ENCODE data around the gene CD300LB. TPM values are rescaled to one million over a fixed set of nuclear protein-coding genes. Genes with fewer than 3 reads are reported as not detected.

CD300LB gene
- total and polyA plus RNA-seq, 10 donors = 0.47 to 5.6 (median 2.0) TPM

DNA sequence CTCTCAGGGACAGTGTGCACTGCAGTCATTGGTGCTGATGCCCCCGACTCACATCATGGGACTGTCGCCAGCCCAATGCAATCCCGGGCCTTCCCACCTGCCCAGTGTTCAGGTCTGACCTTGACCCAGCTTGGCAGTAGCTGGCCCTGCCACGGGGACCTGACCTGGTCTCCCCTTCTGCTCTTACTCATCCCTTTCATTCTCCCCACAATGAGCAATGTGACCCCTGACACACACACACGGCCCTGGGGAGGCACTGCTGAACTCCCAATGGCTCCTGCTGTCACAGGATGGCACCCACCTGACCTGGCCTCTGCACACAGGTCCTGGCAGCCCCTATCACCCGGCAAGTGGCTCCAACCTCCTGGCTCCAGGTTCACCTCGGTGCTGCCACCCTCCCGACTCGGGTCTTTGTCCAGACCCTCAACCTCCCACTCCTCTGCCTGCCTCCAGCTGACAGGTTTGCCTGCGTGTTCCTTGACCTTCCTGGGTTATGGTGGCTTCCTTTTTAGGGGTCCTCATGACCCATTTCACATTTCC lies 8.1 kb upstream of the CD300LB start:
- peaks cover 0 to 7% (median 0%) of the 10 kb centered on the region in 6 donors for H3K36me3 ChIP-seq
- TF ChIP-seq, protein P1, sequence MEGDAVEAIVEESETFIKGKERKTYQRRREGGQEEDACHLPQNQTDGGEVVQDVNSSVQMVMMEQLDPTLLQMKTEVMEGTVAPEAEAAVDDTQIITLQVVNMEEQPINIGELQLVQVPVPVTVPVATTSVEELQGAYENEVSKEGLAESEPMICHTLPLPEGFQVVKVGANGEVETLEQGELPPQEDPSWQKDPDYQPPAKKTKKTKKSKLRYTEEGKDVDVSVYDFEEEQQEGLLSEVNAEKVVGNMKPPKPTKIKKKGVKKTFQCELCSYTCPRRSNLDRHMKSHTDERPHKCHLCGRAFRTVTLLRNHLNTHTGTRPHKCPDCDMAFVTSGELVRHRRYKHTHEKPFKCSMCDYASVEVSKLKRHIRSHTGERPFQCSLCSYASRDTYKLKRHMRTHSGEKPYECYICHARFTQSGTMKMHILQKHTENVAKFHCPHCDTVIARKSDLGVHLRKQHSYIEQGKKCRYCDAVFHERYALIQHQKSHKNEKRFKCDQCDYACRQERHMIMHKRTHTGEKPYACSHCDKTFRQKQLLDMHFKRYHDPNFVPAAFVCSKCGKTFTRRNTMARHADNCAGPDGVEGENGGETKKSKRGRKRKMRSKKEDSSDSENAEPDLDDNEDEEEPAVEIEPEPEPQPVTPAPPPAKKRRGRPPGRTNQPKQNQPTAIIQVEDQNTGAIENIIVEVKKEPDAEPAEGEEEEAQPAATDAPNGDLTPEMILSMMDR (IDR thresholded peaks at IDR 0.05 in 8 of 11, conservative IDR thresholded peaks at IDR 0.05 in 3 of 11) = no peak
- TF ChIP-seq POLR2A (IDR thresholded peaks at IDR 0.05) (no peak), POLR2AphosphoS5 (IDR thresholded peaks at IDR 0.05) (no peak)
- H3K4me3 ChIP-seq = no peak overlapping the region
- DNase-seq = peak; percentile 66
- intact Hi-C loops (cut with DNase I; ENCODE audit: low total_unique reads) = no loop called here
- no peaks in the 10 kb centered on the region for H3K9me3 ChIP-seq
- H3K4me1 ChIP-seq = peaks cover 0 to 1% (median 0%) of the 10 kb centered on the region in 6 donors
- no peak overlapping the region for H3K27ac ChIP-seq
- 74 to 87% (median 77%) methylated on average over 10 of the region's 10 CpGs for WGBS, 5 donors
- H3K27me3 ChIP-seq (replicated peaks in 1 of 7) = peaks cover 0 to 26% (median 0%) of the 10 kb centered on the region in 7 donors

DNA sequence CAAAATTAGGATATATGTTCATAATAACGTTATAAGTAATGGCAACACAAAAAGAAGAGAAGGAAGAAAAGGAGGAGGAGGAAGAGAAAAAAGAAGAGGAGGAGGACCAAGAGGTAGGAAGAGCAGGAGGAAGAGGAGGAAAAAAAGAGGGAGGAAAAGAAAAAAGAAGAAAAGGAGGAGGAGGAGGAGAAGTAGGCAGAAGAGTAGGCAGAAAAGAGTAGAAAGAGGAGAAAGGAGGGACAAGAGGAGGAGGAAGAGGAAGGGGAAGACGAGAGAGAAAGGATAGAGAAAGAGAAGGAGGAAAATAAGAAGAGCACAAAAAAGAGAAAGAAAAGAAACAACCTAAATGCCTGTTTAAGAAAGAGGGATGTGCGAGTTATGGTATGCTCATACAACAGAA lies 5.6 kb upstream of the CD300LB start:
- TF ChIP-seq, protein P1 (IDR thresholded peaks at IDR 0.05 in 8 of 11, conservative IDR thresholded peaks at IDR 0.05 in 3 of 11) = no peak
- TF ChIP-seq POLR2AphosphoS5 (IDR thresholded peaks at IDR 0.05) = no peak
- TF ChIP-seq POLR2A (IDR thresholded peaks at IDR 0.05) = no peak
- peaks cover 0 to 14% (median 8%) of the 10 kb centered on the region in 6 donors for H3K4me1 ChIP-seq
- H3K9me3 ChIP-seq = no peaks in the 10 kb centered on the region
- no peaks in the 10 kb centered on the region for H3K36me3 ChIP-seq
- no peak overlapping the region for H3K27ac ChIP-seq
- peaks cover 0 to 47% (median 0%) of the 10 kb centered on the region in 7 donors for H3K27me3 ChIP-seq (replicated peaks in 1 of 7)
- no peak overlapping the region for H3K4me3 ChIP-seq
- WGBS, 5 donors = 62 to 78% (median 71%) methylated on average over 3 of the region's 3 CpGs
- intact Hi-C loops (cut with DNase I; ENCODE audit: low total_unique reads) = no loop called here
- DNase-seq = no peak

- Histone ChIP-seq H3K27me3 (replicated peaks in 1 of 7) (peaks cover 0 to 51% (median 0%) of the 10 kb centered on the region in 7 donors), H3K36me3 (no peaks in the 10 kb centered on the region), H3K27ac (peak overlapping the region in 7 of 8 donors; percentile 11 to 90 (median 73)), H3K4me3 (peak overlapping the region in 6 of 8 donors; percentile 7 to 60 (median 30)), H3K4me1 (peaks cover 0 to 60% (median 24%) of the 10 kb centered on the region in 6 donors), H3K9me3 (no peaks in the 10 kb centered on the region)
- TF ChIP-seq POLR2AphosphoS5 (IDR thresholded peaks at IDR 0.05) (peak in 1 of 3 donors; percentile 86), POLR2A (IDR thresholded peaks at IDR 0.05) (peak in 1 of 3 donors; percentile 36)
- TF ChIP-seq, protein P1 (IDR thresholded peaks at IDR 0.05 in 8 of 11, conservative IDR thresholded peaks at IDR 0.05 in 3 of 11) = peak in 1 of 11 experiments; percentile 12
- intact Hi-C loops (cut with DNase I; ENCODE audit: low total_unique reads) = no loop called here
- peak; percentile 87 for DNase-seq
- 22 to 32% (median 27%) methylated on average over 10 of the region's 10 CpGs for WGBS, 5 donors
Observed at GRCh38 chr17:74532115-74532514, 840 bp upstream of the CD300LB start.

GRCh38 chr17:74530831-74531150 lies 484 bp downstream of the CD300LB start:
- DNase-seq = no peak
- intact Hi-C loops (cut with DNase I; ENCODE audit: low total_unique reads) = no loop called here
- Histone ChIP-seq H3K4me1 (peaks cover 0 to 74% (median 24%) of the 10 kb centered on the region in 6 donors), H3K27me3 (replicated peaks in 1 of 7) (peaks cover 0 to 46% (median 0%) of the 10 kb centered on the region in 7 donors), H3K36me3 (no peaks in the 10 kb centered on the region), H3K4me3 (peak overlapping the region in 1 of 8 donors; percentile 60), H3K9me3 (no peaks in the 10 kb centered on the region), H3K27ac (peak overlapping the region in 5 of 8 donors; percentile 64 to 90 (median 70))
- 67 to 89% (median 79%) methylated on average over 5 of the region's 5 CpGs for WGBS, 5 donors
- no peak for TF ChIP-seq POLR2AphosphoS5 (IDR thresholded peaks at IDR 0.05)
- TF ChIP-seq, protein P1 (IDR thresholded peaks at IDR 0.05 in 8 of 11, conservative IDR thresholded peaks at IDR 0.05 in 3 of 11) = no peak
- no peak for TF ChIP-seq POLR2A (IDR thresholded peaks at IDR 0.05)

Data from spleen (tissue), 11 donors.